ENCODE data around the gene ZNF74.

The ZNF74 gene

DNA sequence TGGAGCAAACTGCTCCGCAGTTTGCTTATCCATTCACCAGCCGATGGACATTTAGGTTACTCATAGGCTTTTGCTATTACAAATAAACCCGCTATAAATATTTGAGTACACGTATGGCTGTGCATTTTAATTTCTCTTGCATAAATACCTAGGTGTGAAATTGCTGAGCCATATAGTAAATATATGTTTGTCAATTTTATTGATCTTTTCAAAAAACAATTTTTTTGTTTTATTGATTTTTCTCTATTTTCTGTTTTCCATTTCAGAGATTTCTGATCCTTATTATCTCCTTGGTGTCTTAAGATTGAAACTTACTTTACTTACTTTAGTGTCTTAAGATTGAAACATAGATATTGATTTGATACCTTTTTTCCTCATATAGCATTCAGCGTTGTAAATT lies 4.5 kb downstream of the ZNF74 start:
- H3K27me3 ChIP-seq: no peaks in the 10 kb centered on the region
- H3K36me3 ChIP-seq: no peaks in the 10 kb centered on the region
- H3K9me3 ChIP-seq: no peaks in the 10 kb centered on the region
- peaks cover 7 to 9% of the 10 kb centered on the region in 2 experiments for H3K4me1 ChIP-seq (ENCODE audit: control insufficient read depth in 1 of 2, insufficient read depth in 1 of 2, low read depth in 1 of 2, low read length in 1 of 2)
- no peak overlapping the region for H3K27ac ChIP-seq
- H3K4me3 ChIP-seq (ENCODE audit: low read depth in 1 of 2, low read length in 1 of 2): no peak overlapping the region
- TF ChIP-seq, protein P1, sequence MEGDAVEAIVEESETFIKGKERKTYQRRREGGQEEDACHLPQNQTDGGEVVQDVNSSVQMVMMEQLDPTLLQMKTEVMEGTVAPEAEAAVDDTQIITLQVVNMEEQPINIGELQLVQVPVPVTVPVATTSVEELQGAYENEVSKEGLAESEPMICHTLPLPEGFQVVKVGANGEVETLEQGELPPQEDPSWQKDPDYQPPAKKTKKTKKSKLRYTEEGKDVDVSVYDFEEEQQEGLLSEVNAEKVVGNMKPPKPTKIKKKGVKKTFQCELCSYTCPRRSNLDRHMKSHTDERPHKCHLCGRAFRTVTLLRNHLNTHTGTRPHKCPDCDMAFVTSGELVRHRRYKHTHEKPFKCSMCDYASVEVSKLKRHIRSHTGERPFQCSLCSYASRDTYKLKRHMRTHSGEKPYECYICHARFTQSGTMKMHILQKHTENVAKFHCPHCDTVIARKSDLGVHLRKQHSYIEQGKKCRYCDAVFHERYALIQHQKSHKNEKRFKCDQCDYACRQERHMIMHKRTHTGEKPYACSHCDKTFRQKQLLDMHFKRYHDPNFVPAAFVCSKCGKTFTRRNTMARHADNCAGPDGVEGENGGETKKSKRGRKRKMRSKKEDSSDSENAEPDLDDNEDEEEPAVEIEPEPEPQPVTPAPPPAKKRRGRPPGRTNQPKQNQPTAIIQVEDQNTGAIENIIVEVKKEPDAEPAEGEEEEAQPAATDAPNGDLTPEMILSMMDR (IDR thresholded peaks at IDR 0.05): no peak

DNA sequence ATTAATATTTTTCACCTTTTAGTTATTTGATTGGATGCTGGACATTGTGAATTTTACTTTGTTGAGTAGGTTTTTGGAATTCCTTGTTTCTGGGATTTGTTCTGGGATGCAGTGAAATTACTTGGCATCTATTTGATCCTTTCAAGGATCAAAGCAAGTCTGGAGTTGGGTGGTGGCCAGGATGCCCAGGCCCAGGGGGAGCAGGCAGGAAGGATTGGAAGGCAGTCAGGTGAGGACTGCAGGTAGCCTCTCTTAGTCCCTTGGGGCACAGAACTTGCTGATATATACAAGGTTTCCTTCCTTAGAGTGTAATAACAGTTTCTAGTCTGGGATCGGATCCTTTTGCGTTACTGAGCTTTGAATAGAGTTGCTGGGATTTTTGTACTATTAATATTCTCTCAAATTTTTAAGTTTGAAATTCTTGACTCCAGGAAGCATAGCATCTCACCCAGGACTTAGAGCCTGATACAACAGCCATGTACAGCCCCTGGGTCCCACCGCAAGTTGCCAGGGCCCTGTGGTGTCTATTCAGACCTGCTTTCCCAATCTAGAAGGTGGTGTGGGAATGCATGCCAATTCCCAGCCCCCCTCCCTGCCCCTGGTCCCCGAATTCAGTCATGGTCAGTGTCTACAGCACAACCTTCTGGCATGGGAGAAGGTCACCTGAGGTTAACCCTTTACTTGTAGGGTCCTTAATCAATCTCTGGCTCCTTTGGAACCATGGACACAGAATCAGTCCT lies 6.1 kb downstream of the ZNF74 start:
- H3K27me3 ChIP-seq: no peaks in the 10 kb centered on the region
- no peak overlapping the region for H3K4me3 ChIP-seq (ENCODE audit: low read depth in 1 of 2, low read length in 1 of 2)
- H3K27ac ChIP-seq: no peak overlapping the region
- no peaks in the 10 kb centered on the region for H3K9me3 ChIP-seq
- H3K36me3 ChIP-seq: no peaks in the 10 kb centered on the region
- H3K4me1 ChIP-seq (ENCODE audit: control insufficient read depth in 1 of 2, insufficient read depth in 1 of 2, low read depth in 1 of 2, low read length in 1 of 2): no peaks in the 10 kb centered on the region
- TF ChIP-seq, protein P1 (IDR thresholded peaks at IDR 0.05): no peak

DNA sequence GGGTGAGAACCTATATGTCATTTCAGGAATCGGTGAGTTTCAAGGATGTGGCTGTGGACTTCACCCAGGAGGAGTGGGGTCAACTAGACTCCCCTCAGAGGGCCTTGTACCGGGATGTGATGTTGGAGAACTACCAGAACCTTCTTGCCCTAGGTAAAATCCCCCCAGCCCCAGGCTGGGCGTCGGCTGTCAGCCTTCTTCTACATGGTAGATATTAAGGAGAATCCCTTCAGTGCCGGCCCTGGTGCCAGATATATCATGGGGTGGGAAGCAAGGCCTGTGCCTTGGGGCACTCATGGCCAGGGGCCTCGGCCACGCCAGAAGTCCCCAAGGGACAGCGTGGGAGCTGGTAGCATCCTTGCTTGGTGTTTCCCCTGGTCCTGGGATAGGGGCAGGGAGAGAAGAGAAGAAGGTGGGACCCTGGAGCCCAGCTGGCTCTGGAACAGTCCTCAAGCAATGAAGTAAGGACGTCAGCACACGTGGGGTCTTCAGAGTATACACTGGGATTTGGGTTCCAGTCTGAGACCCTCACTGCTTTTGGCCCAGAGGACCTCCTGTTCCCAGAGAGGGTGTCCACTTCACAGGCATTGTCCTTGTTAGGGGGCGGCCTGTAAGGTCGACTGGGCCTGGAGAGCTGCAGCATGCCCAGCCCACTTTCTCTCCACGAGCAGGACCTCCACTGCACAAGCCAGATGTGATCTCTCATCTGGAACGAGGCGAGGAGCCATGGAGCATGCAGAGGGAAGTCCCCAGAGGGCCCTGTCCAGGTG lies 6.8 kb downstream of the ZNF74 start:
- no peaks in the 10 kb centered on the region for H3K9me3 ChIP-seq
- H3K4me3 ChIP-seq (ENCODE audit: low read depth in 1 of 2, low read length in 1 of 2): no peak overlapping the region
- no peaks in the 10 kb centered on the region for H3K27me3 ChIP-seq
- no peak overlapping the region for H3K27ac ChIP-seq
- H3K4me1 ChIP-seq (ENCODE audit: control insufficient read depth in 1 of 2, insufficient read depth in 1 of 2, low read depth in 1 of 2, low read length in 1 of 2): no peaks in the 10 kb centered on the region
- peaks cover 3% of the 10 kb centered on the region for H3K36me3 ChIP-seq
- TF ChIP-seq, protein P1 (IDR thresholded peaks at IDR 0.05): no peak

- H3K27me3 ChIP-seq: no peaks in the 10 kb centered on the region
- TF ChIP-seq, protein P1 (IDR thresholded peaks at IDR 0.05): no peak
- H3K36me3 ChIP-seq: peaks cover 8% of the 10 kb centered on the region
Measured at GRCh38 chr22:20401376-20402014, 7.5 kb downstream of the ZNF74 start.

DNA sequence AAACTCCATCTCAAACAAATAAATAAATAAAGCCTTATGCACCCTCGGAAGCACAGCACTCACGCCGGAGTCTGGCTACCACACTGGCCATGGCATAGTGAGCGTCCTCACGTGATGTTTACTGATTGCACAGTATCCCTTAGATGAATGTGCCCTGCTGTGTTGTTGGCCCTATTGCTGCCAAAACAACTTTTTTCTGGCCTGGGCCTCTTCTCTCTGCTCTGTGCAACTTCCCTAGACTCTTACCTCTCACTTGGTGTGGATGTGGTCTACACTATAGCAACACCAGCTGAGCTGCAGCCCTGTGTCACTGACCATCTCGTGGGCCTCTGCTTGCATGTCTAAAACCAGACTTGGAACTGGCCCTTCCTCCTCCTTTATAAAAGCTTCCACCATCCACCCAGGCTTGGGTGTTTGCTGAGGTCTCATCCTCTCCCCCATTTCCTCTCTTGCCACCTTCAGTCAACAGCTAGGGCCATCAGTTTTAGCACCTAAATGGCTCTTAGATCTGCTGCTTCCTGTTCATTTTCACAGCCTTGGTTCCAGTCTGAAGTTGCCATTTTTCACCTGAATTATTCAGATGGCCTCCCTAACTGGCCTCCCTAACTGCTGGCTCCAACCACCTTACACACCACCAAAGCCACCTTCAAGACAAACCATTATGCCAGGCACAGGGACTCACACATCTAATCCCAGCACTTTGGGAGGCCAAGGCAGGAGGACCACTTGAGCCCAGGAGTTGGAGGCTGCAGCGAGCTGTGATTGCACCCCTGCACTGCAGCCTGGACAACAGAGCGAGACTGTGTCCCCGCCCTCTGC lies 9.2 kb downstream of the ZNF74 start:
- no peaks in the 10 kb centered on the region for H3K9me3 ChIP-seq
- TF ChIP-seq, protein P1 (IDR thresholded peaks at IDR 0.05): no peak
- peaks cover 9% of the 10 kb centered on the region for H3K36me3 ChIP-seq
- H3K4me1 ChIP-seq (ENCODE audit: control insufficient read depth in 1 of 2, insufficient read depth in 1 of 2, low read depth in 1 of 2, low read length in 1 of 2): no peaks in the 10 kb centered on the region
- H3K4me3 ChIP-seq (ENCODE audit: low read depth in 1 of 2, low read length in 1 of 2): no peak overlapping the region
- H3K27ac ChIP-seq: no peak overlapping the region
- no peaks in the 10 kb centered on the region for H3K27me3 ChIP-seq

More at GRCh38 chr22:20401376-20402014, 7.5 kb downstream of the ZNF74 start:
- Histone ChIP-seq H3K4me3 (ENCODE audit: low read depth in 1 of 2, low read length in 1 of 2) (no peak overlapping the region), H3K9me3 (no peaks in the 10 kb centered on the region), H3K4me1 (ENCODE audit: control insufficient read depth in 1 of 2, insufficient read depth in 1 of 2, low read depth in 1 of 2, low read length in 1 of 2) (no peaks in the 10 kb centered on the region), H3K27ac (no peak overlapping the region)
